Stimulated activated CD4-positive, alpha-beta T cell treated with anti-CD3 and anti-CD28 coated beads, Interleukin-15, amount 100 ng/mL, for 24 hours (primary cell): ENCODE data around the gene EFNA2.
"Not testable (repeated sequence)": the region's sequence is repeated elsewhere in the genome, so short reads cannot be mapped to it uniquely, and the experiment has no call there.

Experiments used
- DNase-seq: peaks from one replicate; pipeline ENCODE4 v3.0.0-alpha.2; 2020

Gene EFNA2

DNA sequence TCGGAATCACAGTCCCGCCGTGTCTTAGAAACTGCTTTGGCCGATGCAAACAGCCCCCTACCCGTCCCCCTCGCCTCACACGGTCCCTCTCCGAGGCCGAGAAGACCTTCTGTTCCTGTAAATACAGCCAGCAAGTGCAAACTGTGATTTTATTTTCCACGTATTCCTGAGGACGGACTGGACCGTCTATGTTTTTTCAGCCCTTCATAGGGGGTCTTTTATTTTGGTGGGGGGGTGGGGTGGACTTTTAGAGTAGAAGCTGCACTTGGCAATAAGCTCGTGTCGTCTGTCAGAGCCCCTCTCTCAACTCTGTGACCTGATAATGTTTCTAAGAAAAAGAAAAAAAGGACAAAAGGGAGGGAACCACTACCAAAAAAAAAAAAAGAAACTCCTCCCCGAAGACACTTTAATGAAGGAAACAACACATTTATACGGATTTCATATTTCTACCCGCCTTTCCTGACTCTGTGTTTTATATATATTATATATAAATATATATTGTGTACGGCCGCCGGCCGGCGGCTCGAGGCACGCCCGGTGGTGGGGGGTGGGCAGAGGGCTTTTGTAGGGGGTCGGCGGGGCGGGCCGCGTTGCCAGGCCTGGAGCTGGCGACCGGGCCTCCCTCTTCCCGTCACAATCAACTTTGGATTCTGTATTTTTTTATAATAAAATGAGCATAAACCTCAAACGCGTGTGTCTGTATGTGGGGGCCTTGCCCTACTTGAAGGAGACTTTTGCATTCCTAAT lies 15.2 kb downstream of the EFNA2 start:
- DNase-seq = no peak

DNA sequence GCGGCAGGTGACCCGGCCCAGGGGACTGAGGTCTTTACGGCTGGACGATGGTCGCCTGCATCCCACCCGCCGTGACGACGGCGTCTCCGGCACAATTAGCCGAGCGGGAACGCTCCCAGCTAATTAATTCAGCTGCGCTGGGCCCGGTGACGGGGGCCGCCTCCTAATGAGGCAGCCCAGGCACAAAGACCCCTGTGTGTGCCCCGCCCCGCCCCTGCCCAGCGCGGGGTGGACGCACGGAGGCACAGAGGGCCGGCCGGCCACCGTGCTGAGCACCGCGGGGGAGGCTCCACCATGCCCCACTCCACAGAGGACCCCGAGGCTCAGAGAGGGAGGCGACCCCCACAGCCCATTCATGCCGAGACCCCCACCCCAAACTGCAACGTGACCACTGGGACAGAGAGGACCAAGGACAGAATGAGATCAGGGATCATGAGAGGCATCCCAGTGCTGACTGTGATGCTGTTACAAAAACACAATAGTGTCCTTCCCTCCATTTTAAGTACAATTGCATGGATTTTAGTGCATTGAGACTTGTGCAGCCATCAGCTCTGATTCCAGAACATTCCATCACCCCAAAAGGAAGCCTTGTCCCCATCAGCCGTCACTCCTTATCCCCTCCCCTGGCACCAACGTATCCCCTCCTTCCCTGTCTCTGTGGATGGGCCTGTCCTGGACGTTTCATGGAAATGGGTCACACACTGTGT lies 17.0 kb downstream of the EFNA2 start:
- DNase-seq = no peak

DNA sequence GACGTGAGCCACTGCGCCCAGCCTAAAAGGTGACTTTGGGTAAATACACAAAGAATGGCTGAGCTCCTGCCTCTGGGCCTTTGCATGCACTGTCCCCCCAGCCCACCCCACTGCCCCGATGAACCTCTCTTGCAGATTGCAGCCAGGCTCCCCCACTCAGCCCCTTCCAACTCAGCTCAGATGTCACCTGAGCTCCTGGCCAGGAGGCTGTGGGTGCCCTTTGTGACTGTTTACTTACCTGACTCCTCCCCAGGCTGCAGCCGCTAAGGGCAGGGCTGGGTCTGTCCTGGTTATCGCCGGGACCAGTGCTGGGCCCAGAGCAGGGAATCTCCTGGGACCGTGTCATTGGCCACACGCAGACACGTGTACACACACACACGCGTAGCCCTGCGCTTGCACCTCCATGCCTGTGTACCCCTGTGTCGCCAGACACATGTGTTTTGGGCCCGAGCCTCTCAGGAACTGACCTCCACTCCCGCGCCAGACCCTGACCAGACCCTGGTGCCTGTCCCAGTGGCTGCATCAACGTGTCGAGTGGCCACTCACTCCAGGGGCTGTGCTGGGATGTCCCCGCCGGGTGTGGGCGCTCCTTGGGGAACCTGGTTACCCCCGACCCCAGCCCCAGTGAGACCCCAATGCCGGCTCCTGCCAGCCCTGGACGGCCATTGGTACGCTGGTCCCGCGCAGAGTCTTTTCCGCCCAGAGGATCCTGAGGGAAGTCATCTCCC lies 18.7 kb downstream of the EFNA2 start:
- DNase-seq = no peak

DNA sequence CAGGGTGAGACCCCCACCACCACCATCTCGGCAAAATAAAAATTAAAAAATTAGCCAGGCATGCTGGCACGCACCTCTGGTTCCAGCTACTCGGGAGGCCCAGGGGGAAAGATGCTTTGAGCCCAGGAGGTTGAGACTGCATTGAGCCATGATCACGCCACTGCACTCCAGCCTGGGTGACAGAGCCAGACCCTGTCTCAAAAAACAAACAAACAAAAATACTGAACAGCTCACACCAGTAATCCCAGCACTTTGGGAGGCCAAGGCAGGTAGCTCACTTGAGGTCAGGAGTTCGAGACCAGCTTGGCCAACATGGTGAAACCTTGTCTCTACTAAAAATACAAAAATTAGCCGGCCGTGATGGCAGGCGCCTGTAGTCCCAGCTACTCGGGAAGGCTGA lies 19.7 kb downstream of the EFNA2 start:
- not testable (repeated sequence) for DNase-seq

DNA sequence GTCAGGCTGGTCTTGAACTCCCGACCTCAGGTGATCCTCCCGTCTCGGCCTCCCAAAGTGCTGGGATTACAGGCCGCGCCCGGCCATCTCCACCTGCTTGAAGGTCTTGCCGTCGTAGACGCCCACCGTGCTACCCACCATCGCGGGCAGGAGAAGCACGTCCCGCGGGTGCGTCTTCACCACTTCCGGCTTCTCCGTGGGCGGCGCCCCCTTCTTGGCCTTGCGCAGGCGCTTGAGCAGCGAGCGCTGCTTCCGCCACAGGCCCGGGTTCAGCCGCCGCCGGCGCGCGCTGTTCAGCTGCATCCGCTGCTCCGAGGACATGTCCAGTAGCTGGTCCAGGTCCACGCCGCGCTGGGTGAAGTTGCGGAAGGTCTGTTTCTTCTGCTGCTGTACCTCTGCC lies 21.6 kb downstream of the EFNA2 start:
- DNase-seq = no peak

DNA sequence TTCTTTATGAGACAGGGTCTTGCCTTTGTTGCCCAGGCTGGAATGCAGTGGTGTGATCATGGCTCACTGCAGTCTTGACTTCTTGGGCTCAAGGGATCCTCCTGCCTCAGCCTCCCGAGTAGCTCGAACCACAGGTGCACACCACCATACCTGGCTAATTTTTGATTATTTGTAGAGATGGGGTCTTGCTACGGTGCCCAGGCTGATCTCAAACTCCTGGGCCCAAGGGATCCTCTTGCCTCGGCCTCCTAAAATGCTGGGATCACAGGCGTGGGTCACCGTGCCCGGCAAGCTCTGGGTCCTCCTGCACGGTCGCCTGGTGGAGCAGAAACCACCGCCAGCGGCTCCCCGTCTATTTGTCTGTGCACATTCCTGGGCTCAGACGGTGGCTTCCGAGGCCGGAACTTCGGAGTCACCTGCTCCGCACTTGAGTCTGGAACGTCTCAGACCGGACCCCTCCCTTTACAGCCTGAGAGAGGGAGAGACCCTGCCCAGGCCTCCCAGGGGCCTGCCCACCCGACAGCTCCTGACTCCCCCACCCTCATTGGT lies 22.2 kb downstream of the EFNA2 start:
- DNase-seq = no peak

DNA sequence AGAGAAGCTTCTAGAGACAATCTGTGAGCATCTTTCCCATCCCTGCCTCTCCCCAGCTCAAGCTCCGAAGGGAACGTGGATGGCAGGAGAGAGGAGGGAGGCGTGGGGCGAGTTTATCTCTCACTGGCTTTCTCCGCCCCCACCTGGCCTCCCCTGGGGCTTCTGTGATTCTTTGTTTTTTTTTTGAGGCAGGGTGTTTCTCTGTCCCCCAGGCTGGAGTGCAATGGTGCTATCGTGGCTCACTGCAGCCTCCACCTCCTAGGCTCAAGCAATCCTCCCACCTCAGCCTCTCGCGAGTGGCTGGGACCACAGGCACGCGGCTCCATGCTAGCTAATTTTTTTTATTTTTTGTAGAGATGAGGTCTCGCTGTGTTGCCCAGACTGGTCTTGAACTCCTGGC lies 23.0 kb downstream of the EFNA2 start:
- DNase-seq = no peak

DNA sequence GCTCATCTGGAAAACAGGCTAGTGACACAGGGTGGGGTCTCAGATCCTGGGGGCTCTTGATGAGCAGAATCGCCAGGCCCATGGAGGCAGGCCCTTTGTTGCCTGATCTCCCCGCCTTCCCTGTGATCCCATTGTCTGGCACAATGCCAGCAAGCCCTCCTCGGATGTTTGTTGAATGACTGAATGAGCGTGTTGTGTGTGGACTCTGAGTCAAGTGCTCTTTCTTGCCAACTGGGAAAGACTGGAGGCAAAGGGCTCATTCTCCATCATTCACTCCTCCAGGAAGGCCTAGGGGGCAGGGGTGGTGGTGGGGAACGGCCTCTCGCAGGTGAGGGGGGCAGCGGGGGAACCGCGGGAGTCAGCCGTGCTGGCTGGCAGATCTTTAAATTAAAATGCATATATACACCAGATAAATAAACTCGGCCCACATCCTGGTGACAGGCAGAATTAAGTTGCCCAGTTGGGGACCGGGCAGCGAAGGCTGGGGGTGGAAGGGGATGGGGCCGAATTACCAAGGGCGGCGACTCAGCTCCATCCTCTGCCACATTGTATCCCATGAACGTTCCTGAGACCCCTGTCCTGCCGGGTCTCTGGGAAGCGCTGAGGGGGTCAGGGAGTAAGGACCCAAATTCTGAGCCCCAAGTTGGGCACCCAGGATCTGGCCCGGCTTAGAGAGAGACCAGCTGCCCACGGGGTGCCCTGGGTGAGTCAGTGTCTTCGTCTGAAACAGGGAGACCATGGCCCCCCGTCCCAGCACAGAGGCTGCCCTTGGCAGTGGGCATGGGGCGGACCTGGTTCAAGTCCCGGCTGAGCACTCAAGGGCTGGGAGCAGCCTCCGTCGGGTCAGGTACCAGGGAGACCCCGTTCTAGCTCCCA lies 24.5 kb downstream of the EFNA2 start:
- DNase-seq = no peak

DNA sequence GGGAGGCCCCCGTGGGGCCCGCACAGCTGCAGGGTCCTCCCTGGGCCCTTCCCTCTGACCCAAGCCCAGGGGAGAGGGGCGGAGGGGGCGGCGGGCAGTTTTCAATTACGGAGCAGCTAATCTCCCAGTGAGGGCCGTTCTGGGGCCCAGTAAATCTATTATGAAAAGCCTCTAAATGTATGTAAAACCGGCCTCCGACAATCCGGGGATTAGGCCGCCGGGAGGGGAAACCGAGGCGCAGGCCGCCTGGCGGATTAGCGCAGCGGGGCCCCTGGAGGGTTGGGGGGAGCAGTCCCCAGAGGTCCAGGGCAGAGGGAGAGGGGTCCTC lies 25.1 kb downstream of the EFNA2 start:
- no peak for DNase-seq

DNA sequence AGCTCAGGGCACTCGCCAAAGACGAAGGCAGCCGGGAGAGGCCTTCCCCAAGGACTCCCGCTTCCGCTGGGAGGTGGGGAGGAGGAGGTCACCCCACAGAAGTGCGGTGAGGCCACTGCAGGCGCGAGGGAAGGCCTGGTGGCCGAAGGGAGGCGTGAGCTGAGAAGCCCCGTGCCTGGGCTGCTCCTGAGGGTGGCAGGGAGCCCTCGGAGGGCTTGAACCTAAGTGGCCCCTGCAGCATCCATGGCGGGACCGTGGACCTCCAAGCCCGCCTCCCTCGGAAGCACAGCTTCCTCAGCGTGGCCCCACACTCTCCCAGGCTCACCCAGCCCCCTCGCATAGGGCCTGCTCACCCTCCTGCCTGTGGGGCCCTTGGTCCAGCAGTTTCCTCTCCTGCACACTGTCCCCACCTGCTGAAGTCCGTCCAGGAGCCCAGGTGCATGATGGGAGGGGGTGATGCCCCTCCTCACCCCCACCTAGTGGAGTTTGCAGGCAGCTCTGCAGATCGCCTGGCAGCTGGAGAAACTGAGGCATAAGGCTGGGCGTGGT lies 25.9 kb downstream of the EFNA2 start:
- DNase-seq = no peak

DNA sequence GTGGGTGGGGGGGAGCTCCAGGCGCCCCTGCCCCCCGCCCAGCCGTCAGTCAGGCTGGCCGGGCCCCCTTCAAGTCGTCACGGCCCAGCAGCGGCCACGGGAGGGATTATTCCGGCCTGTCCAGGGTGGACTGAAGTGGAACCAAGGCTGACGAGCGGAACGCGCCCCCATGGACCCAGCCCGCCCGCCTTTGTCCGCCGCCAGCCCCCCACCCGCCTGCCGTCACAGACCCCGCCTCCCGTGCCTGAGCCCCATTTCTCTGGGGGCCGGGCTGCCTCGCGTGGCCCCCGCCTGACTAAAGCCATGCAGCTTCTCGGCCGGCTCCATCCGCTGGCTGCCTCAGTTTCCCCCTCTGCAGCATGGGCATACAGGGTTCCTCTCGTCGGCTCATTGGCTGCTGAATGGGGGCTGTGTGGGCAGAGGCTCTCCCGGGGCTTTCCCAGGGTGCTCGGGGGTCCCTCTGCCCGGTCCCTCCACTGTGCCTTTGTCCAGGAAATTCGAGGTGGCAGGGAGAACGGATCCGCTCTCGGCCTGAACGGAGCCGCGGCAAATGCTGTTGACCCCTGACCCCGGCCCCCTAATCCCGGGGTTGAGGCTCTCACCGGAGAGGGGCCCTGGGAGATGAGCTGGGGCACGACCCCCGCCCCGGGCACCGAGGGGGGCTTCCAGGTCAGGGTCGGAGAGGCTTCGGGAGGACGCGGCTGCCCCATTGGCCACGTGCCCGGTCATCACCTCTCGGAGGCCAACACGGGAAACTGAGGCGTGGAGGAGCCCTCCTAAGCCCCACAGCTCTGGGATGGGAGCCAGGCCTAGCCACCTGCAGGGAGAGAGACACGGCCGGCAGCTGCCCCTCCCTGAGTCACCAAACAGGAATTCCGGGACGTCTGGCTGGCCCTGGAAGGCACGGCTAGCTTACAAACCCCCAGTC lies 27.4 kb downstream of the EFNA2 start:
- DNase-seq = no peak

DNA sequence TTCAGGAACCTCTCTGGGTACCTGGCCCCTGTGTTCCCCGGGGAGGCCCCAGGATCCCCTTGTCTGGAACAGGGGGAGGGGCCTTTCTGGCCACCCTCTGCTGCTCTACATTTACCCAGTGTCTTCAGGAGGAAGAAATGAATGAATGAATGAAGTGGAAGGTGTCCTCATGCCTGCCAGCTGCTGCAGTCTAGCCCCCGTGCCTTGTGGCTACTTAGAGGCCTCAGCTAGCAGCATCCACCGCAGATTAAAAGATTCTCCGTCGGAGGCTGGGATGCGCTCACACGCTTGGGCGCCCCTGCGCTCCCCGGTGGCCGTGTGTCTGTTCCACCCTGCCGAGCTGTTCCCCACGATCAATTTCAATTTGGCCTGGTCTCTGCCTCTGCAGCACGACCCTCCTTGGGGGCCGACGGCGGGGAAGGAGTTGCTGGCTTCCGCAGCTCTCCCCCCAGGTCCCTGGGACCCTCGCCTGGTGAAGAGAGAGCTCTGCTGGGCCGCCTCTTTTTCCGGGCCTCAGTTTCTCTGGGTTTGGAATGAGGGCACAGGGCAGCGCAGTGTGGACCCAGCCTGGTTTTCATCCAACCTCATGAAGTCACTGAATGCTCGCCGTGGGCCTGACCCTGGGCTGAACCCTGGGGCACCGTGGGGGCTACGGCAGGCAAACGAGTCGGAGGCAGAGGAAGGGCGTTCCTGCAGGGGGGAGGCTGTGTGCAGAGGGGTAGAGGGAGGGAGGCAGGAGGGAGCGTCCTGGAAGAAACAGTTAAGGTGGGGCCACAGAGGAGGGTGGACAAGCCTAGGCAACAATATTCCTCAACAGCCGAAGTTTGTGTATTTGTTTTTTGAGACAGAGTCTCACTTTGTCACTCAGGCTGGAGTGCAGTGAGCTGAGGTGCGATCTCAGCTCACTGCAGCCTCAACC lies 28.3 kb downstream of the EFNA2 start:
- DNase-seq = no peak

DNA sequence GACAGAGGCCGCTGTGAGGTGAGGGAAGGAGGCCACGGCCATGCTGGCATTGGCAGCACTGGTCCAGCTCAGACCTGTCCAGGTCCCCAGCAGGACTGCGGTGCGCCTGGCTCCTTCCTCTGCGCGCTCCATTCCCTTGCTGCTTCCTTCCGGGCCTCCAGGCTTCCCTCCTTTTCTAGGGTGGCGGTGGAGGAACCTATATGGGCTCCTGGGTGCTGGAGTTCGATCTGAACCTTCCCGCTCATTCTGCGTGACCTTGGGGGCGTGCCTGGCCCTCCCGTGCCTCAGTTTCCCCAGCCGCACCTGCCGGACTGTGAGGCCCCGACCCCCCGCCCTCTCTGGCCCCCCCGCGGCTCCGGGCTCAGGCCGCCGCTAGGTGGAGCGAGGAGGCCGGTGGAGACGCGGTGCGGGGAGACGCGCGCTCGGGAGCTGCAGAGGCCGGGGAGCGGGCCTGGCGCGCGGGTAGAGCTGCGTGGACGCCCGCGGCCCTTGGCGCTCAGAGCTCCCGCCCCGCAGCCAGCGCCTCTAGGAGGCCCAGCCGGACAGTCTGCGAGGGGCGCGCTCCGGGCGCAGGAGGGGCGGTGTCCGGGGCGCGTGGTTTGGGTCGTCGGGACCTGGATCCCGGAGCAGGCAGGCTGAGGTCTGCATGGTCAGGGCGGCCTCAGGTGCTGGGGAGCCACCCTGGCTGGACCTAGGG lies 29.9 kb downstream of the EFNA2 start:
- DNase-seq = peak; percentile 61

DNA sequence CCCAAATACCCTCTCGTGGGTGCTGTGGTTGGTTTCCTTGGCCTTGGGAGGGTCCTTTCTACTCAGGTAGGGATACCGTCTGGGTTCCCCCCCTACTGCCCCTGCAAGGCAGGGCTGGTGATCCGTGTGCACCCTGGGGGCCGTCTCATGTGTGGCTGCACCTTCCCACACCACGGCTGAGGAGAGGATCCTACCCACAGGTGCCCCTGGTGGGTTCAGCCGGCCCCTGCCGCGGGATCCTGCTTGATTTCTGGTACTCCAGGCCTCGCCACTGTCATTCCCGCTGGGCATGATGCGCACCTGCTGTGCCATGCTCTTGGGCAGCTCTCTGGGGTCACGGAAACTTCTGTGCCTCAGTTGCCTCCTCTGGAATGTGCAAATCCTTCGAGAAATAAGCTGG lies 30.8 kb downstream of the EFNA2 start:
- no peak for DNase-seq

DNA sequence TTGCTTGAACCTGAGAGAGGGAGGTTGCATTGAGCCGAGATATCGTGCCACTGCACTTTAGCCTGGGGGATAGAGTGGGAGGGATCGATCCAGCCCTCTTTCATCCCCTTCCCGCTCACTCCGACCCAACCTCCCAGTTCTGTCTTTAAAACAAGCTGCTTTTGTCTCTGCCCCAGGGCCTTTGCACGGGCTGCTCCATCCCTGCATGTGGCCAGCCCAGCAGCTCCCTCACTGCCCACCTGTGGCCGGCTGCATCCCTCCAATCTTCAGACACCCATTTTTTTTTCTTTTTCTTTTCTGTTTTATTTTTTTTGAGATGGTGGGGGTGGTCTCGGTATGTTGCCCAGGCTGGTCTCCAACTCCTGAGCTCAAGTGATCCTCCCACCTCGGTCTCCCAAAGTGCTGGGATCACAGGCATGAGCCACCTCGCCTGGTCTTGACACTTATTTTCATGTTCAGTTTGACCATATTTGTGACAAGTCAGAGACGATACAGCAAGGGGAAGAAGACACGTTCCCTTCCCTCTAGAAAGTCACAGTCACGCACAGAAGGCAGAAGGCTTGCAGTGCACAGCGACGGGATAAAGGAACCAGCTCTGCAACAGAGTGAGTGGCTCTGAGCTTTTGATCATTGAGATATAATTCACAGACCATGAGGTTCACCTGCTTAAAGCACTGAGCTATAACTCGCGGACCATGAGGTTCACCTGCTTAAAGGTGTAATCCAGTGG lies 31.8 kb downstream of the EFNA2 start:
- DNase-seq = no peak

DNA sequence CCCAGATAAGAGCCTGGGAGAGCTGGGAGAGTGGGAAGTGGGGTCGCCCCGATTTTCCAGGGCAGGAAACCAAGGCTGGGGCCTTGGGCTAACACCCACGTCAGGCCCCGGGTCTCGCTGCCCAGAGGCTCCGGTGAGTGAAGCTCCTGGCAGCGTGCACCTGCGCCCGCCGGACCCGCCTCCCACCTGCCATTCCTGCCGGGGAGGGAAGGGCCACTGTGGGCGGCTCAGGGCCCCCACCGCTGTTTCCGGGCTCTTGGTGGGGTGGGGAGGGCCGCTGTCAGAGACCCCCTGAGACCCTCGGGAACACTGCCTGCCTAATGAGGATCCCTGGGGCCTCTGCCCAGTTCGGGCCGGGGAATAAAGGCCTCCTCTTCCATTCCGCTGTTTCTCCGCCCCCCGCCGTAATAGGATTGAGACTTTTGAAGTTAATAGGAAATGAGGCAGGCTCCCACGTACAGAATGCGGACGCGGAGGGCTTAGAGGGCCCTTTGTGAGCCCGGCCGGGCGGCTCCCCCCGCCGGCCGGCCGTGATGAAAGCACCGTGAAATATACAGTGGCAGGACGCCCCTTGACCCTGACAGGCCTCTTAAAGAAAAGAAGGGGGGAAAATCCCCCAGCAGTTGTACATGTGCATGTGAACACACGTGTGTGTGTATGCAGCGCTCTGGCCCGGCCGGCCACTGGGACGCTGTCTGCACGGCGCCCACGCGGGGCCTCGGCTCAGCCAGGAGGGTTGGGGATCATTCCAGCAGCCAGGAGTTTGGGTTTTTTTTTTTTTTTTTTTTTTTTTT lies 33.2 kb downstream of the EFNA2 start:
- DNase-seq = no peak

DNA sequence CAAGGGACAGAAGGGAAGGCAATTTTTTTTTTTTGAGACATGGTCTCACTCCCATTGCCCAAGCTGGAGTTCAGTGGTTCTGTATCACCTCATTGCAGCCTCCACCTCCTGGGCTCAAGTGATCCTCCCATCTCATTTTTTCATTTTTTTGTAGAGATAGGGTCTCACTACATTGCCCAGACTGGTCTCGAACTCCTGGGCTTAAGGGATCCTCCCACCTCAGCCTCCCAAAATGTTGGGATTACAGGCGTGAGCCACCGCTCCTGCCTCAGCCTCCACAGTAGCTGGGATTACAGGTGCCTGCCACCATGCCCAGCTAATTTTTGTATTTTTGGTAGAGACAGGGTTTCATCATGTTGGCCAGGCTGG lies 34.6 kb downstream of the EFNA2 start:
- not testable (repeated sequence) for DNase-seq

DNA sequence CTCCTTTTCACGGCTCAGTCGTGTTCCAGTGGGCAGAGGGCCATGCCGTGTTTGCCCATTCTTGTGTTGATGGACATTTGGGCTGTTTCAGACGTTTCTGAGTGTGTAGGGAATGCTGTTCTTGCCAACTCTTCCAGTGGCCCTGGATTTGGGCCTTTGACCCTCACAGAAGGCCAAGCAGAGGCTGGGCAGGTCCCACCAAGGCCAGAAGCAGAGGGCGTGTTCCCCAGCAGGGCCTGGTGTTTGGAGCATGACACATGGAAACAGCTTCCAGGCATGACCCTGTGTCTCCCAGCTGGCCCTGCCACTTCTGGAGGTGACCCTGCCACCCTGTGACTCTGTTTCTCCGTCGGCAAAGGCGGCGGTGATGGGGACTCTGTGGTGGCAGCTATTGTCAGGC lies 35.9 kb downstream of the EFNA2 start:
- no peak for DNase-seq
